Measurements from ENCODE around the gene HADHB.

HADHB gene

GRCh38 chr2:26333293-26333692 is 88.6 kb downstream of the HADHB start:
- DNase-seq (ENCODE audit: low read depth): no peak
- no peak for TF ChIP-seq CTCF (IDR thresholded peaks at IDR 0.05; ENCODE audit: low read length, missing control alignments)
- no peak overlapping the region for H3K4me3 ChIP-seq (replicated peaks; ENCODE audit: low read depth, low read length)

GRCh38 chr2:26335231-26335630 is 90.5 kb downstream of the HADHB start:
- TF ChIP-seq CTCF (IDR thresholded peaks at IDR 0.05; ENCODE audit: low read length, missing control alignments): no peak
- DNase-seq (ENCODE audit: low read depth): no peak
- no peak overlapping the region for H3K4me3 ChIP-seq (replicated peaks; ENCODE audit: low read depth, low read length)

GRCh38 chr2:26336719-26337118 is 92.0 kb downstream of the HADHB start:
- no peak overlapping the region for H3K4me3 ChIP-seq (replicated peaks; ENCODE audit: low read depth, low read length)
- no peak for TF ChIP-seq CTCF (IDR thresholded peaks at IDR 0.05; ENCODE audit: low read length, missing control alignments)
- DNase-seq (ENCODE audit: low read depth): no peak

- DNase-seq (ENCODE audit: low read depth): no peak
- H3K4me3 ChIP-seq (replicated peaks; ENCODE audit: low read depth, low read length): no peak overlapping the region
- TF ChIP-seq CTCF (IDR thresholded peaks at IDR 0.05; ENCODE audit: low read length, missing control alignments): no peak
Measured at GRCh38 chr2:26337298-26337697, 92.6 kb downstream of the HADHB start.

All from fibroblast of pulmonary artery (primary cell).